Ureter (tissue), 1 donor: ENCODE data around the gene GRAP. TPM values are rescaled to one million over a fixed set of nuclear protein-coding genes. Genes with fewer than 3 reads are reported as not detected.
"Not testable (repeated sequence)": the region's sequence is repeated elsewhere in the genome, so short reads cannot be mapped to it uniquely, and the experiment has no call there.

ENCODE experiments used
- DNase-seq: peaks from one replicate; pipeline ENCODE4 v3.0.0-alpha.2; 2020; ENCODE audit warnings: low spot score
- total RNA-seq: library from RNA; stranded (reverse); gene quantifications from one replicate; pipeline ENCODE4 v1.2.4, GENCODE V29; 2023
- donor health status: DM: yes; HTN: yes; CAD: no.

Gene GRAP
- total RNA-seq, 1 donor from 2014 or later, result 3.6 TPM

- not testable (repeated sequence) for DNase-seq
Observed at GRCh38 chr17:19042369-19042768, 4.4 kb downstream of the GRAP start.

- not testable (repeated sequence) for DNase-seq
Observed at GRCh38 chr17:19041871-19042270, 4.9 kb downstream of the GRAP start.

DNA sequence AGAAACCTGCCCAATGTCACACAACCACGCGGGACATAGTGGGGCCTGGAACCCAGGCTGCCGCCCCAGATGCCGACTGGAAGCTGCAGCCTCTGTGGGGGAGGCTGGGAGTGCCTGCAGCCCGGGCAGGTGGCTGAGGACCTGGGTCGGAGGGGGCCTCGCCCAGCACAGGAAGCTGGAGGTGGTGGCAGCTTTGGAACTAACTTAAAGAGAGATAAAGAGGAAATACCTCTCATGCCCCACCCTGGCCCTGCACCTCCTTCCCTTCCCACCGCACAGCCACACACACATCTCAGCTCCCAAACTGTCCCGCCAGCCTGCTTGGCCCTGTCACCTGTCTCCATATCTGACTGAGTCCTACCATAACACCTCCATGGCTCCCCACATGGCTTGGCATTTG, 6.4 kb downstream of the GRAP start:
- DNase-seq, result not testable (repeated sequence)

DNA sequence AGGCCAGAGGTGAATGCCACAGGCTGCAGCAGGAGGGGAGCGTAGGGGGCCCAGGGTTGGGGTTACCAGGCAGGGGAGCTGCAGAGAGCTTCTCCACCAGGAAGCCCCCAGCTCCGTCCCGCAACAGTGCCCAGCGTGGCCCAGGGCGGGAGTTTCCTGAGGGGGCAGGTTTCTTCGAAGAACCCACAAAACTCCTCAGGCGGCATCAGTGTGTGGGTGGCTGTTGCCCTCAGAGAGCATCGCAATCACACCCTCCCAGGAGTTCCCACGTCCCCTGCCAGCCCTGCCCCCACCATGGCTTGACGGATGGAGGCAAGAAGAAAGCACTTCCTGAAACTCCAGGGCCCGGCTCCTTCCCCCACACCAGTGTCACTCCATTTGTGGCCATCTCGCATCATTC, 8.0 kb downstream of the GRAP start:
- not testable (repeated sequence) for DNase-seq

DNA sequence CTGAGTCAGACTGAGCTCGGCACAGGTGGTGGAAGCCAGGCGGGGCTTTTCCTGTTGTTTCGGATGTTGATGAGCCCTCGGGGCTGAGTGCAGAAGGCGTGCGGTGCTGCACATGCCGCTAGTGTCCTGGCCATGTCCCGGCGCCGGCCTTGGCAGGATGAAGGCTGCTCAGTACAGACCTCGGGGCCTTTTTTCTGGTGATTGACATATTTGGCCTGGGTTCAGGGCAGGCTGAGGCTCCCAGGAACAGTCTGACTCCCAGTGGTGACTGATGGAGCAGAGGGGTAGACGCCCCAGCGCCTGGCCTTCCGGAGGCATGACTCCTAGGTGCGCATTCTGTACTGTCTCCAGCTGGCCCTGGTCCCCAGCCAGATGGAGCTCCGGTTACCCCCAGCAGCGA, 8.8 kb downstream of the GRAP start:
- DNase-seq, result not testable (repeated sequence)

- not testable (repeated sequence) for DNase-seq
Observed at GRCh38 chr17:19037547-19037946, 9.2 kb downstream of the GRAP start.

- not testable (repeated sequence) for DNase-seq
Observed at GRCh38 chr17:19036186-19036585, 10.6 kb downstream of the GRAP start.

DNA sequence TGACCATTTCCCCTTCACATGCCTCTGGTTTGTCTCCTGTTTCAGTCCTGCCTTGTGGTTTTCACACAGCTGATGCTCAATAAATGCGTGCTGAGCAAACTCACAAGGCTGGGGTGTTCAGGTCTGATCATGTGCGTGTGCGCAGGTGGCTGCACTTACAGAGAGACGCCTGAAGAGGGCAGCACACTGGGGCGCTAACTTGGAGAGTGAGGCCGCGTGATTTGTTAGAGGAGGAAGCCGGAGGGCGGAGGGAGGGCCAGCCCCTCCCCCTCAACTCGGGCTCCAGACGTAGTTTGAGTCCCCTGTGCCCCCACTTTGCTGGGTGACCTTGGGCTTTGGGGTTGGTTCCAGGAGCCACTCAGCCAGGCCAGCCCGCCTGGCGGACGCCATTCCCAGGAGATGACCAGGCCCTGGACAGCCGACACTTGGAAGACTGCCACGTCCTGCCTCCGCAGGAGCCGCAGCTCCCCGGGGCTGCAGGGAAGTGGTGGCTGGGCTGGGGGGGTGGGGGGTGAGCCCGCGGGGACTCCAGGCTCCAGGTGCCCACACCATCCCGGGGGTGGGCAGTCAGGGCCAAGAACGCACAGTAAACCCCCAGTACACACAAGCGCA, 14.3 kb downstream of the GRAP start:
- not testable (repeated sequence) for DNase-seq

GRCh38 chr17:19031729-19032128, 15.0 kb downstream of the GRAP start:
- DNase-seq, result peak; percentile 81

- DNase-seq, result not testable (repeated sequence)
Observed at GRCh38 chr17:19030771-19031449, 15.8 kb downstream of the GRAP start.

DNA sequence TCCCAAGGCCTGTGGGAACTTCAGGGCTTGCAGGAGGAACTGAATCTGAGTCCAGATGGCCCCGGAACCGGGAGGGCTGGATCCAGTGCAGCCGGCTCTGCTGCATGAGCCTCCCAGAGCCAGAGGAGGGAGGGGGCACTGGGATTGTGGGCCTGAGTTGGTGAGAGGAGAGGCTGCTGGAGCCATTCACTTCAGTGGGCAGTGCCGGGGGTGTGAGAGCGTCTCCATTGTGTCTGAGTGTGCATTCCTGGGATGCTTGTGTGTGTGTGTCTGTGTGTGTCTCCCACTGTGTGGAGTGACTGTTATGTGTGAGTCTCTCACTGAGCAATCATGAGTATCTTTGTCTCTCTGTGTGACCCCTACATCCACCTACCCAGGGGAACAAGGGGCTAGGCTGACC, 17.0 kb downstream of the GRAP start:
- DNase-seq, result not testable (repeated sequence)

DNA sequence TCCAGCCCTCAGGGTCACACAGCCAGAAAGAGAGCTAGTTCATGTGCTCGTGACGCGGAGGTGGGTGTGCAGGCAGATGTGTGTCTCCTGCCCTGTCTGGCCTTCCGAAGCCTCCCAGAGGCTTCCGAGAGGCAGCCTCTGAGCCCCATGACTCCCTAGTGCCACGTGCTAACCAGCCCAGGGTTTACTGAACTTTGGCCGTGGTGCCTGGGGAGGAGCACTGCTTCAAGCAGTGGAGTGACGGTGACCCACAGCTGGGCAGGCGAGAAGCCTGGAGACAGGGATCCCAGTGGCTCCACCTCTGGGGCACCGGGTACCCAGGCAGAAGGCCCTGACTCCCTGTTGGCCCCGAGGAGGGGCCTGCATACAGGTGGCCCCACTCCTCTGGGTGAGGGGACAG, 18.1 kb downstream of the GRAP start:
- not testable (repeated sequence) for DNase-seq

DNA sequence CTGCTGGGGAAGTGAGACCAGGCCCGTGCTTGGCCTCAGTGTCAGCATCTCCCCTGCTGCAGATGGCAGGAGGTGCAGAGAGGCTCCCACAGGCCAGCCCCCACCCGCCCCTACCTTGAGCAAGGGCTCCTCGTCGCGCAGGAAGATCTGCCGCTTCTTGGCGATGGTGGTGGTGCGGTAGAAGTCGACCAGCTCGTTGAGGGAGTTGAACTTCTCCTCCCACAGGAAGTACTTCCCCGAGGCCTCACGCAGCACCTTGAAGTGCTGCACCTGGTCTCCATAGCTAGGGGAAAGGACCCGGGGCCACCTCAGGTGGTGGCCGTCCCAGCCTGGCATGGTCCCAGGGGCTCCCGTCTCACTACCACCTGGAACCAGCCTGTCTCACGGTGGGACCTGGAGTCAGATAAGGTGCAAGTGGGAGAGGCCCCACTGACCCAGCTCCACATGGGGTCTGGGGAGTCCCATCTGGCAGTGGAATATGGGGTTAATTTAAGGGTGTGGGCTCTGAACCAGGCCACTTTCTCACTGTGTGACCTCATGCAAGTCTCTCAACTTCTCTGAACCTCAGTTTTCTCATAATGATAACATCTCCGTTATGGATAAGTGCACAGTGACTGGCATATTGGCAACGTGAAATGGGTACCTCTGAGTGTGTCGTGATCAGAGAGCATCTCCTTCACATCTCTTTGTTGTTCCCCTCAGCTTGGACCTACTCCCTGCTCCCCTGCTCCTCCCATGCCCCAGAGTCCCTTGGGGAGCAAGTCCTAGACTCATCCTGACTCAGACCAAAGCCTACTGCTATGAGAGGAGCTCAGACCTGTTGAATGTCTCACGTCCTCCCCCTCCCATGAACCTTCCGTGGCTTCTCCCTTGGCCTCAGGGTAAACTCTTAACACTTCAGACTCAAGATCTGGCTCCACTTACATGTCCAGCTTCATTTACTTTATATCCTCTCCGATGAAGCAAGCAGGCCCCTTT, 22.4 kb downstream of the GRAP start:
- DNase-seq, result no peak

DNA sequence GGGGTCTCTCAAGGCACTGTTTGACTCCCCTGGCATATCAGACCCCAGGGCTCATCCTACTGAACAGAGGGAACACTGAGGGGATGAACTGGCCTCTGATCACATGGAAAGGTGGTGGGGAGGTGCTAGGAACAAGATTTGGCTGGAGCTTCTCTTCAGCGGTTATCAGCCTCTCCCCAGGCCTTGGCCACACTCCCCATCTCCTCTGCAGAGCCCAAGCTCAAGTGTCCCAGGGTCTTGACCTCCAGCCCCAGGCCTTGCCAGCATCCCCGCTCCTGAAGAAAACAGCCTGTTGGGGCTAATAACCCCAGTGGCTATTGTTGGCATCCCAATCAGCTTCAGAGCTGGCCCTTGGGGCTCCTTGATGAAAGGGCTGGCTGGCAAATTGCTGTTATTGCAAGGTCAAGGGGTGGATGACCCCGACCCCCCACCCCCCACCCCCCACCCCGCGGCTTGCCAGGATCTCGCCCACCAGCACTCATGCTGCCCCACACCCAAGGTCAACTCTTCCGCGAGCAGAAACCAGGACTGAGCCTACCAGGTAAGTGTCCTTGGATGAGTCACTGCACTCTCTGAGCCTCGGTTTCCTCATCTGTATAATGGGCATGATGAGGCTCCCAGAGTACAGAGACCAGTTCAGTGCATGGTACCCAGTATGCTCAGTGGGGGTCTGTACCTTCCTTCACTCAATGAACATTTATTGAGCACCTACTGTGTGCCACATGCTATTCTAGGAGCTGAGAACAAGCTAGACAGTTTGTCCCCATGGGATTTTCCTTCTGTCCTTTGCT, 23.4 kb downstream of the GRAP start:
- no peak for DNase-seq

DNA sequence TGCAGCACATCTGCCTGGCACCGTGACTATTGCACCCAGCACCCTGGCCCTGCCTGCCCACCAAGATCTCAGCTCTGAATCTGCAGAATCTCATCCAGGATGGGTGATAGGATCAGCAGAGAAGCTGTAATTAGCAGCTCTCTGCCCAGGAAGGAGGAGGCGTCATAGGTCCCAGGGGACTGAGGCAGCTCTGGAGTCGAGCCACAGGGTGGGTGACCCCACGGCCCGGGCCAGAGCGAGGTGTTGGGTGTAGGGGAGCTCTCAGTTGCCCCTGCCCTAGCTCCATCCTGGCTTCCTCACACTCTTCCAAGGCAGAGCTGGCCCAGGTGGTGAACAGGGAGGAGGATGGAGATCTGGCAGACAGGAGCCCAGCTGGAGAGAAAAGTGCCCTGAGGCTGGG, 24.0 kb downstream of the GRAP start:
- no peak for DNase-seq

GRCh38 chr17:19022128-19022527, 24.6 kb downstream of the GRAP start:
- DNase-seq, result no peak

GRCh38 chr17:19021622-19022083, 25.1 kb downstream of the GRAP start:
- no peak for DNase-seq

DNA sequence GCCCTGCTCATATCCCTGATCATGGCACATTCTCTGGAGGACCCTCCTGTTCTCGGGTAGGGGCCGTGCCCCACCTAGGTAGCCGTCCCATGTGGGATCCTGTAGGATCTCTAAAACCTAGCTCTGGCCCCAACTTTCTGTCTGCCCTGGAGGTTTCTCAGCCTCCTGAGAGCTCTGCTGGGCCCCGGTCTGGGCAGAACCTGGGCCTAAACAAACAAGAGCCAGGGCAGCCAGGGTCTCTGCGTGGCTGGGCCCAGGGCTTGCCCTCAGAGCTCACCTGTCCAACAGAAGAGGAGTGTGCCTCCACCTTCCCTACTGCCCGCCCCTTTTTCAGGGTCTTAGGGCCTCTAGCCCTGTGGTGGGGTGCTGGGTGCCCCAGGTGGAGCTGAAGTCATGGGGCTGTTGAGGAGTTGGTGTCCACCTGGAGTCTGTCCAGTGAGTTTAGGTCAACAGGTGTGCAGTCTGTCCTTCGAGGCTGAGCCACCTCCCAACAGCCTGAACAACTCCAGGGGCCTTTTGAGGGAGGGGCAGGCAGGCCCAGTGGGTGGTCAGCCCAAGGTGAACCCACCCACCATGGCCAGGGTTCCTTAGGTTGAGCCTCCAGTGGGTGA, 25.6 kb downstream of the GRAP start:
- not testable (repeated sequence) for DNase-seq

DNA sequence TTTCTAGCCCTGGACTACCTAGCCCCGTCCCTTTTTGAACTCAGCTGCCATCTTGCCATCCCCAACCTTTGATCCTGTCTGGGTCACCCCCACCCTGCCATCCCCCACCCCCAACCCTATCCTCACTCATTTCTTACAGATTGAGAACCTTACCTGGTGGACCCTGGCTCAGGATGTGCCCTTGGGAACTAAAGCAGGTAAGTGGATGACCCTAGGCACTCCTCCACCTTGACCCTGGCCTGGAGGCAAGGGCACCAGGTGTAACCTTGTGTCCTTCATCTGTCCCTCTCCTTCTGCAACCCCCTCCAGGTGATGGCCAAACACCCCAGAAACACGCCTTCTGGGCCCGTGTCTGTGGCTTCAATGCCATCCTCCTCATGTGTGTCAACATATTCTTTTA, 26.7 kb downstream of the GRAP start:
- DNase-seq, result no peak

GRCh38 chr17:19019041-19019941, 27.5 kb downstream of the GRAP start:
- DNase-seq, result no peak
